Calu3 (cell line): ENCODE results near the gene GLB1L. TPM values are rescaled to one million over a fixed set of nuclear protein-coding genes. Genes with fewer than 3 reads are reported as not detected.
A peak's percentile ranks its signal among the peaks of the same experiment; 100 is the strongest.

ENCODE experiments used
- BruUV-seq: library from RNA; stranded (reverse); fragments of 400-500 nt; replicated peaks from 2 replicates; lab custom pipeline; 2021; lab: Mats Ljungman, UMichigan
- CTCF ChIA-PET: fragments of 300-600 bp; sonication (Branson Sonifier 250); formaldehyde crosslinking; loops from one replicate; lab custom pipeline; 2022; ENCODE audit warnings: antibody characterized with exemption; lab: Charles Lee
- DNase-seq: peaks from one replicate; pipeline ENCODE4 v3.0.0; 2022
- H3K27ac Mint-ChIP-seq: one replicate; pipeline ENCODE4 v1.8.0; 2022; ENCODE audit warnings: mixed read lengths; ENCODE audit not compliant: unreplicated experiment
- H3K27me3 Mint-ChIP-seq: one replicate; pipeline ENCODE4 v1.8.0; 2022; ENCODE audit warnings: mixed read lengths; ENCODE audit not compliant: unreplicated experiment
- H3K36me3 Mint-ChIP-seq: one replicate; pipeline ENCODE4 v1.8.0; 2022; ENCODE audit warnings: mild to moderate bottlenecking, moderate library complexity, mixed read lengths; ENCODE audit not compliant: insufficient read depth, unreplicated experiment
- H3K4me1 Mint-ChIP-seq: one replicate; pipeline ENCODE4 v1.8.0; 2022; ENCODE audit warnings: mild to moderate bottlenecking, low read depth, mixed read lengths; ENCODE audit not compliant: unreplicated experiment
- H3K4me3 Mint-ChIP-seq: one replicate; pipeline ENCODE4 v1.8.0; 2022; ENCODE audit warnings: mild to moderate bottlenecking, low read depth, moderate library complexity, mixed read lengths; ENCODE audit not compliant: unreplicated experiment
- H3K9me3 Mint-ChIP-seq: one replicate; pipeline ENCODE4 v1.8.0; 2022; ENCODE audit warnings: low read depth, mixed read lengths; ENCODE audit not compliant: unreplicated experiment
- intact Hi-C: fragments of 100-400 bp; cut with micrococcal nuclease; formaldehyde crosslinking; loops from one replicate; pipeline ENCODE4 v1.10.0; 2022; ENCODE audit not compliant: unreplicated experiment
- total RNA-seq: library from RNA; stranded (reverse); gene quantifications from 2 replicates; pipeline ENCODE4 v1.2.3, GENCODE V29; 2022
- TF ChIP-seq, protein P1 (sequence below): fragments of 200-600 bp; IDR thresholded peaks from one replicate; pipeline ENCODE4 v1.8.0; 2022; ENCODE audit warnings: antibody characterized with exemption; ENCODE audit not compliant: unreplicated experiment

The GLB1L gene
- total RNA-seq, 1 experiment from 2014 or later: 12.1 TPM

DNA sequence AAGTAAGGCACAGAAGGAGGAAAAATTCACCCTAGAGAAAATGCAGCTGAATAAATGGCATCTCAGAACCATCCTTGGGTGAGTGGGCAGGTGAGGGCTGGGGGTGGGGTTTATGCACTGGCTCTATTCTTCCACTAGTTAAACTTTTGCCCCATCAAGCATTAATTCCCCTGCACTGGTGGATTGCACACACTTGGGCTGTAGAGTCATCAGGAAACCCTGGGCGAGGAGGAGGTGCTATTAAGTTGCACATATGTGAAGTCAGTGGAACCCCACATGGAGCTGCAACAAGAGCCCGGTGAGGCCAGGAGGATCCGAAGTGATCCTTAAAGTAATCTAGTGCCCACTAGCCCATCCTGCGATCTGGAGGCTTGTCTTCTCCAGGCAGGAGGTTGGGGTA lies 27.1 kb upstream of the GLB1L start:
- no TSS peak for BruUV-seq

DNA sequence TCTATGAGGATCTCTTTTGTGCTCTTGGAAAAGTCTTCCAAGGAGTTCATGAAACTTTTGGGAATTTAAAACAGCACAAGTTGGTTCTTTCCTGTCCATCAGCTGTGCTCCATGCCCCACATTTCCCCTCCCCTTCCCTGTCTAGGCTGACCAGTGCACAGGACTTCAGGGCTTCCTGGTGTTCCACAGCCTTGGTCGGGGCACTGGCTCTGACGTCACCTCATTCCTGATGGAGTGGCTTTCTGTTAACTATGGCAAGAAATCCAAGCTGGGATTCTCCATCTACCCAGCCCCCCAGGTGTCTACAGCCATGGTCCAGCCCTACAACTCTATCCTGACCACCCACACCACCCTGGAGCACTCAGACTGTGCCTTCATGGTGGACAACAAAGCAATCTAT lies 25.8 kb upstream of the GLB1L start:
- peaks cover 29% of the 10 kb centered on the region for H3K4me1 Mint-ChIP-seq
- H3K36me3 Mint-ChIP-seq: peaks cover 13% of the 10 kb centered on the region
- CTCF ChIA-PET: interaction anchor here (0.6 kb wide), 1 partner anchor 38 kb away, joined by 8 read pairs; no protein-coding TSS in a partner anchor
- no peaks in the 10 kb centered on the region for H3K9me3 Mint-ChIP-seq
- no peak overlapping the region for H3K27ac Mint-ChIP-seq
- no peak overlapping the region for H3K4me3 Mint-ChIP-seq
- no peaks in the 10 kb centered on the region for H3K27me3 Mint-ChIP-seq
- TF ChIP-seq, protein P1, sequence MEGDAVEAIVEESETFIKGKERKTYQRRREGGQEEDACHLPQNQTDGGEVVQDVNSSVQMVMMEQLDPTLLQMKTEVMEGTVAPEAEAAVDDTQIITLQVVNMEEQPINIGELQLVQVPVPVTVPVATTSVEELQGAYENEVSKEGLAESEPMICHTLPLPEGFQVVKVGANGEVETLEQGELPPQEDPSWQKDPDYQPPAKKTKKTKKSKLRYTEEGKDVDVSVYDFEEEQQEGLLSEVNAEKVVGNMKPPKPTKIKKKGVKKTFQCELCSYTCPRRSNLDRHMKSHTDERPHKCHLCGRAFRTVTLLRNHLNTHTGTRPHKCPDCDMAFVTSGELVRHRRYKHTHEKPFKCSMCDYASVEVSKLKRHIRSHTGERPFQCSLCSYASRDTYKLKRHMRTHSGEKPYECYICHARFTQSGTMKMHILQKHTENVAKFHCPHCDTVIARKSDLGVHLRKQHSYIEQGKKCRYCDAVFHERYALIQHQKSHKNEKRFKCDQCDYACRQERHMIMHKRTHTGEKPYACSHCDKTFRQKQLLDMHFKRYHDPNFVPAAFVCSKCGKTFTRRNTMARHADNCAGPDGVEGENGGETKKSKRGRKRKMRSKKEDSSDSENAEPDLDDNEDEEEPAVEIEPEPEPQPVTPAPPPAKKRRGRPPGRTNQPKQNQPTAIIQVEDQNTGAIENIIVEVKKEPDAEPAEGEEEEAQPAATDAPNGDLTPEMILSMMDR: no peak
- BruUV-seq: no TSS peak
- intact Hi-C loops: no loop called here
- DNase-seq: no peak

More for the DNA sequence above, 27.1 kb upstream of the GLB1L start:
- peaks cover 13% of the 10 kb centered on the region for H3K36me3 Mint-ChIP-seq
- H3K9me3 Mint-ChIP-seq: no peaks in the 10 kb centered on the region
- DNase-seq: no peak
- no peak overlapping the region for H3K27ac Mint-ChIP-seq
- TF ChIP-seq, protein P1: no peak
- intact Hi-C loops: no loop called here
- peaks cover 33% of the 10 kb centered on the region for H3K4me1 Mint-ChIP-seq
- CTCF ChIA-PET: no interaction called here
- H3K4me3 Mint-ChIP-seq: no peak overlapping the region
- H3K27me3 Mint-ChIP-seq: no peaks in the 10 kb centered on the region

DNA sequence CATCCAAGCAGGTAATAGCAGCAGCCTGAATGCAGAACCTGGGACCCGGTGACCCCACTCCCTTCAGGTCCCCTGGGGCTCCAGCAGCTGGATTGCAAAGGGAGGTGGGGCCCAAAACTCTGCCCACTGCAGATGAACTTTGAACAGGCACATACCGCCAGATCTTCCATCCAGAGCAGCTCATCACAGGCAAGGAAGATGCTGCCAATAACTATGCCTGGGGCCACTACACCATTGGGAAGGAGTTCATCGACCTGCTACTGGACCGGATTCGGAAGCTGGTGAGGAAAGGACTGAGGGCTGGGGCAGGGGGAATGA lies 24.8 kb upstream of the GLB1L start:
- no TSS peak for BruUV-seq
- intact Hi-C loops: no loop called here
- no peaks in the 10 kb centered on the region for H3K9me3 Mint-ChIP-seq
- CTCF ChIA-PET: no interaction called here
- no peak overlapping the region for H3K27ac Mint-ChIP-seq
- DNase-seq: no peak
- H3K4me3 Mint-ChIP-seq: no peak overlapping the region
- peaks cover 13% of the 10 kb centered on the region for H3K36me3 Mint-ChIP-seq
- no peaks in the 10 kb centered on the region for H3K27me3 Mint-ChIP-seq
- H3K4me1 Mint-ChIP-seq: peaks cover 26% of the 10 kb centered on the region
- TF ChIP-seq, protein P1: no peak

DNA sequence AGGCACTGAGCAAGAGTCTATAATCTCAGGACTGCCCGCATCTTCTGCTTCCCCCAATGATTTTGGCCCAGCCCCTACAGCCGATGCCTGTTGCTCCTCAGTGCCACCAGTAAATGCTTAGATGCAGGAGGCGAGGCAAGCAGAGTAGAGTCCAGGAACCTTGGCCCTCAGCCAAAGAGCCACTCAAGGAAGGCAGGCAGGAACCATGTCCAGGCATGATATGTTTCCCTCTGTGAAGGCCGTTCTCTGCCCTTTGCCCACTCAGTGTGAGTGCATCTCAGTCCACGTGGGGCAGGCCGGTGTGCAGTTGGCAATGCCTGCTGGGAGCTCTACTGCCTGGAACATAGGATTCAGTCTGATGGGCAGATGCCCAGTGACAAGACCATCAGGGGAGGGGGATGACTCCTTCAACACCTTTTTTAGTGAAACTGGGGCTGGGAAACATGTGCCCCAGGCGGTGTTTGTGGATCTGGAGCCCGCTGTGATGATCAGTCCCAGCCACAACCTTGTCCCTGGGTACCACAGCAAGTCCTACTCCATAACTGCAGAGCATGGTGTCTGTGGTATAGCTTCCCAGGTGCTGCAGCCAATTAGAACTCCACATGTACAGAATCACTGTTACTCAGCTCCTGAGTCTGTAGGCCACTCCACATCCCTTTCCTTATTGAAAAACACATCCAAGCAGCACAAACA lies 24.3 kb upstream of the GLB1L start:
- peak; percentile 33 for DNase-seq
- no TSS peak for BruUV-seq
- Mint-ChIP-seq H3K36me3 (peaks cover 9% of the 10 kb centered on the region), H3K9me3 (no peaks in the 10 kb centered on the region), H3K4me1 (peaks cover 21% of the 10 kb centered on the region), H3K27ac (no peak overlapping the region), H3K4me3 (no peak overlapping the region), H3K27me3 (no peaks in the 10 kb centered on the region)
- TF ChIP-seq, protein P1: no peak
- intact Hi-C loops: no loop called here
- CTCF ChIA-PET: no interaction called here
